Tibial nerve (tissue), 4 donors: ENCODE data around the gene CYP2D6.

Experiments used
- EP300 ChIP-seq, 2 donors: sonication (generic); formaldehyde crosslinking; IDR thresholded peaks; one replicate each; pipeline ENCODE4 v1.6.1; 2017; ENCODE audit warnings: antibody characterized with exemption in 2 of 2, mild to moderate bottlenecking in 1 of 2
- POLR2A ChIP-seq, 2 donors: fragments of 450-650 bp; IDR thresholded peaks; one replicate each; pipeline ENCODE4 v1.6.1; 2017; ENCODE audit warnings: antibody characterized with exemption in 2 of 2, mild to moderate bottlenecking in 2 of 2, moderate library complexity in 2 of 2
- TF ChIP-seq, protein P1 (sequence below), 5 experiments: fragments of 200-600 bp in 3 of 5; fragments of 450-650 bp in 2 of 5; sonication (generic) in 3 of 5; IDR thresholded peaks; one replicate each; pipeline ENCODE4 v1.5.1; 2016 to 2019; ENCODE audit warnings: antibody characterized with exemption in 5 of 5, mild to moderate bottlenecking in 3 of 5, moderate library complexity in 2 of 5

DNA sequence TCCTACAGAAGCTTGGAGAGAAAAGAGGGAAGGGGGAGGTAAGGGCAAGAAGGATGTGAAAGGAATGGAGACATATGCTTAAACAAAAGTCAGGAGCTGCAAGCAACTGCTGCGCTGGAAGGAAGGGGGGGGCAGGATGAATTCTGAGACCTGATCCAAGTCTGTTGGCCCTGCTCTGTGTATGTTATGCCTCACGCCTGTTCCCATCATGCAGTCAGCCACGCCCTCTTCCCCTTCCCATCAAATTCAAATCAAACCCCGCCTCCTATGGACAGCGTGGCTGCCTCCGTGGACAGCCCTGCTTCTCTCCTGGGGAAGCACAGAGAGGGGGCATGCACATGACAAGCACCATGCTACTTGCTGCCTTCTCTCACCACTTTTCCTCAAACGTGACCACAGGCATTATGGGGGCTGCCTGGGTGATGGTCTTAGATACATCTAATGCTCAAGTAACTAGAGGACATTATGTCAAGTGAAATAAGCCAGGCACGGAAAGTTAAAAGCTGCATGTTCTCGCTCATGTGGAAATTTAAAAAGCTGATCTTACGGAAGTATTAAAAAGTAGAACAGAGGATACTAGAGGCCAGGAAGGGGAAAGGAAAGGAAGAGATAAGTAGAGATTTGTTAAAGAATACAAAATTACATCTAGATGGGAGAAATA is 45.8 kb upstream of the CYP2D6 start:
- TF ChIP-seq POLR2A (IDR thresholded peaks at IDR 0.05) = no peak
- no peak for TF ChIP-seq EP300 (IDR thresholded peaks at IDR 0.05)
- TF ChIP-seq, protein P1, sequence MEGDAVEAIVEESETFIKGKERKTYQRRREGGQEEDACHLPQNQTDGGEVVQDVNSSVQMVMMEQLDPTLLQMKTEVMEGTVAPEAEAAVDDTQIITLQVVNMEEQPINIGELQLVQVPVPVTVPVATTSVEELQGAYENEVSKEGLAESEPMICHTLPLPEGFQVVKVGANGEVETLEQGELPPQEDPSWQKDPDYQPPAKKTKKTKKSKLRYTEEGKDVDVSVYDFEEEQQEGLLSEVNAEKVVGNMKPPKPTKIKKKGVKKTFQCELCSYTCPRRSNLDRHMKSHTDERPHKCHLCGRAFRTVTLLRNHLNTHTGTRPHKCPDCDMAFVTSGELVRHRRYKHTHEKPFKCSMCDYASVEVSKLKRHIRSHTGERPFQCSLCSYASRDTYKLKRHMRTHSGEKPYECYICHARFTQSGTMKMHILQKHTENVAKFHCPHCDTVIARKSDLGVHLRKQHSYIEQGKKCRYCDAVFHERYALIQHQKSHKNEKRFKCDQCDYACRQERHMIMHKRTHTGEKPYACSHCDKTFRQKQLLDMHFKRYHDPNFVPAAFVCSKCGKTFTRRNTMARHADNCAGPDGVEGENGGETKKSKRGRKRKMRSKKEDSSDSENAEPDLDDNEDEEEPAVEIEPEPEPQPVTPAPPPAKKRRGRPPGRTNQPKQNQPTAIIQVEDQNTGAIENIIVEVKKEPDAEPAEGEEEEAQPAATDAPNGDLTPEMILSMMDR (IDR thresholded peaks at IDR 0.05) = no peak
